ENCODE results near the gene MYB. TPM values are rescaled to one million over a fixed set of nuclear protein-coding genes. Genes with fewer than 3 reads are reported as not detected.
"Not testable (repeated sequence)": the region's sequence is repeated elsewhere in the genome, so short reads cannot be mapped to it uniquely, and the experiment has no call there.

The MYB gene
- total RNA-seq, 1 donor from 2014 or later = 1.7 TPM

- no peak for DNase-seq
Observed at GRCh38 chr6:135224037-135224647, 43.0 kb downstream of the MYB start.

GRCh38 chr6:135225911-135226310 lies 44.8 kb downstream of the MYB start:
- DNase-seq = no peak

GRCh38 chr6:135226537-135226936 lies 45.4 kb downstream of the MYB start:
- no peak for DNase-seq

DNA sequence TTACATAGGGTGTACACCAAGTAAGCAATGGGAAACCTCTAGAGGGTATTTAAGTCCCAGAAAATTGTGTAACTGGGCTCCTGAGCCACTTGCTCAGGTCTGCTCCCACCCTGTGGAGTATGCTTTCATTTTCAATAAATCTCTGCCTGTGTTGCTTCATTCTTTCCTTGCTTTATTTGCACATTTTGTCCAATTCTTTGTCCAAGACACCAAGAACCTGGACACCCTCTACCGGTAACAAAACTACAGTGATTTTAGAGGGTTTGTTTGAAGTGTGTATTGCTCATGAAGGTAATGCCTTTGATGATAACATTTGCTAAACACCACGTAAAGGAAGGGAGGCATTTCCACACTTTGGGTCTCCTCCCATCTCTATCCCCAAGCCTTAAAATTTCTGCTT lies 46.2 kb downstream of the MYB start:
- no peak for DNase-seq

GRCh38 chr6:135227758-135228157 lies 46.6 kb downstream of the MYB start:
- no peak for DNase-seq

DNA sequence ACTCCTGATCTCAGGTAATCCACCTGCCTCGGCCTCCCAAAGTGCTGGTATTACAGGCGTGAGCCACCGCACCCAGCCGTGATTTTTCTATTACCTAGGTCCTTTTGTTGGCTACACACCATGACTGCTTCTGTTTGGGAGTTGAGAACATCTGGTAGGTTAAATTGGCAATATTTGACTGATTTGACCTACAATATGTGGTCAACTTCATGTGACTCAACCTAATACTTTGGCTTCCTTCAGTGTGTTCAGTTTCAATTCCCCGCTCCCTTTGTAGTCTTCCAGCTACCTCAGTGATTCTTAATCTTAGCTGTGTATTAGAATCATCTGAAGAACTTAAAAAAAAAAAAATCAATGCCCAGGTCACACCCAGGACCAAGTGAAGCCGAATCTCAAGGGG lies 47.4 kb downstream of the MYB start:
- DNase-seq = no peak

- DNase-seq = no peak
Observed at GRCh38 chr6:135229996-135230395, 48.9 kb downstream of the MYB start.

DNA sequence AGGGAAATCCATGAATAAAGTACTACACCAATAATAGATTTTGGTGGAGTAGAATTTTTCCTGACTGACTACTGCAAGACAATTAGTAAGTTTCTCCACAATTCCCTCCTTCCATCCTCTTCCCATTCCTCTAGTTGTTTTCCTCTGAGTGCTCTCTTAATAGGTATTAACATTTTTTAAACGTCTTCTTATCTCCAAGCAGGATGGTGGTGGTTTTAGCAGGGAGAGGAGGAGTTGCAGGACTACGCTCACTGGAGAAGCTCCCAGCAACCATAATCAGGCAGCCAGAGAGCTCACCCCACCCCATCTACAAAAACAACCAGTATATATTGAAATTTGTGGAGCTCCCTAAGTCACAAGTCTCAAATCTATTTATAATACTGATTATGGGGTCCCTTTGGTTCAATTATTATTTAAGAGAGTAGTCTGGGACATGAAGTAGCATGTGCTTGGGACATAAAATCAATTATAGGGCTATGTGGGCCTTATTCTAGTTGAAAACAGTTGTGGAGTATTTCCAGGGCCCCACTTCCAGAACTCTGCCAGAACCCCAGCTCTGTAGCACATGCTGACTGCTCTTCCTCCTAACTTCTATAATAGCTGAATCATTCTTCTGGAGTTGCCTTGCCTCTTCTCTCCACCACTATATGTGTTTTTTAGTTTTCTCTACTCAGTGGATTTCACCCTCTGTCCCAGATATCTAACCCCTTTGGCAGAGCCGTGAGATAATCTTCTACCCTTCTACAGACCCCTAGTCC lies 49.8 kb downstream of the MYB start:
- no peak for DNase-seq

DNA sequence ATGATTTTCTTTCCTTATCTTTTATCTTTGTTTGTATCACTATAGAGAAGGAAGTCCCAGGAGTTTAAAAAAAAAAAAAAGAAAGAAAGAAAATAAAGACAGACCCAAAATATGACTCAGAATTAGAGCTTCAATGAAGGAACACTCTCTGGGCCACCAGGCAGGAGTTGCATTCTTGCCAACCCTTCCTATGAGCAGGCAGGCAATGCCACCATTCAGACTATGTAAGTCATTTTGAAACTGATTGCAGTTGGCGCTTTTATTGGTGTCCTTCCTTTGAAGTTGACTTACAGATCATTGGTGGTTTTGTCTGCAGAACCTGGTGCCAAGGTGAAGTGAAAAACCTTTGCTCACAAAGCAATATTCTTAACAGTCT lies 50.3 kb downstream of the MYB start:
- DNase-seq = no peak

- DNase-seq = no peak
Observed at GRCh38 chr6:135233686-135234491, 52.8 kb downstream of the MYB start.

- DNase-seq = no peak
Observed at GRCh38 chr6:135234492-135234780, 53.3 kb downstream of the MYB start.

GRCh38 chr6:135235716-135236115 lies 54.6 kb downstream of the MYB start:
- DNase-seq = no peak

DNA sequence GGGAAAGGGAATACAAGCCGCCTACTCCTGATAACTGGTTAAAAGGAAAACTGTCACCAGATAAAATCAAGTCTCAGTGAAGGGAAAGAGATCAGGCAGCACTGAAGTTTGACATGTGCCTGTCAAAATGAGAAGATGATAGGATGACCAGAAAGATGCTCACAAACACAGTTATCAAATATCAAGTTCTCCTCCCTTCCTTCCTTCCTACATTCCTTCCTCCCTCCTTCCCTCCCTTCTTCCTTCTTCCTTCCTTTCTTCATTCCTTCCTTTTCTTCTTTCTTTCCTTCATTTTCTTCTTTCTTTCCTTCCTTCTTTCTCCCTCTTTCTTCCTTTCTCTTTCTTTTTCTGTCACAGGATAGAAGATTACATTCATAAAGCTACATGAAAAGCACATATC lies 55.2 kb downstream of the MYB start:
- DNase-seq = no peak

DNA sequence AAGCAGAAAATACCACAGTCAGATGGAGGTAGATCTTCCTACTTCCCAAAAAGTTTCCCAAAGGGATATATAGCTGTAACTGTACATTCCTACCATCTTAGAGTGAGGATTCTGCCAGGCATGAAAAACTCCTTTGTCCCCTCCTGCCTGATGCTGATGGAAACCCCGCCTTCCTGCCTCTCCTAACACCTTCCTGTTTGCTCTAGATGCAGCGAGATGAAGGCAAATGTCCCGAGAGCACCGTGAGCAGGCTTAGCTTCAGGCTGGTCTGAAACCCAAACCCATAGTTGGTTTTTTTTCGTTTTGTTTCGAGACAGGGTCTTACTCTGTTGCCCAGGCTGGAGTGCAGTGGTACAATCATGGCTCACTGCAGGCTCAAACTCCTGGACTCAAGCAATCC lies 55.6 kb downstream of the MYB start:
- no peak for DNase-seq

DNA sequence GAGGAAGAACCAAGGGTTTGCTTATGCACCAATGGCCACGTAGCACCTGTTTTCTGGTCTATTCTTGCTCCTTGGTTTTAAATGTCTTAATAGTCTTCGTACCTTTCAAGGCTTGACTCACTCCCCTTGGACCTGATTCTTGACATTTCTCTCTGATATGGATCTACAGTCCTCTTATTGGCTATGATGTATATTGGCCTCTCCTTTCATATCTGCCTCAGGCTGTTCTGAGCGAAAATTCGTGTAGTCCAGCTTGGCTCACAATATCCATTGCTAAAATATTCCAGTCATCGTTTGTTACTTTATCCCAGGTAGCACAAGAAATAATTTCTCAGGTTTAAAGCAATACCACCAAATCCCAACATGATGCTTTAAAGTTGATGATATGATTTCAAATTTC lies 59.6 kb downstream of the MYB start:
- DNase-seq = no peak

DNA sequence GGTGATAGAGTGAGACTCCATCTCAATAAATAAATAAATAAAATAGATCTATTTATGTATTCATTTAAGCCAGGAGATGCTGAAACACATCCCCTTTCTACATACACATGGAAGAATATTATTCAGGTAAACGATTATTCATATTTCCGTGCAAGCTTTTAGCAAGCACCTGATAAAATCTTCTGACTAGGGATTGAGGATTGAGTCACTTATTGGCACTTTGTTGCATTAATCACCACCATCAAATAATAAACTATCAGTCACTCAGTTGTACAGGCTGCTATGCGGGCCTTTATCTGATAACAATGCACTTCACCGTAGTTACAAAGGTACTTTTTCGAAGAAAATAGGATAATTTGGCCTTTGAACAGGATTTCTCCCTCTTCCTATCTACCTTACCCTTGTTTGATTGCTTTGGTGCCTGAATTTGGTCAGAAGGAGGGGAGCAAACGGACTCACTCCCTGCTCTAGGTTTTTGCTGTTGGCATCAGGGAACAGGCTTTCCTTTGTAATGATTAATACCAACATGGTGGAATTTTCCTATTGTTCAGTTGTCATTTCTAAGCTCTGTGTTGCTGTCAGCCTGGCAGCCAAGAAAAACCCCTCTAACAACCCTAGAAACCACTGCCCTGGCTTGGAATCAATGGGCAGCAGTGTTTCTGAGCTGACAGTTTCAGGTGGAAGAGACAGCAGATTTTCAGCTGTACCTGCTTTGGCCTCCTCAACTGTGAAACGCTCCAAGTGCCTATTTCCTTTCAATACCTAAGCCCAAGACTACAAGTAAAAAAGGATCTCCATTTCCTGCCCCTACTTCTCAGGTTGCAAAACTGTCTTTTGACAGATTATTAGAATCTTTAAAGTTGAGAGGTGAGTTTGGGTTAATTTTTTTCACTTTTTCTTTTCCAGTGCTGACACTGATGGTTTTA lies 63.0 kb downstream of the MYB start:
- DNase-seq = no peak

GRCh38 chr6:135244805-135245204 lies 63.7 kb downstream of the MYB start:
- DNase-seq = no peak

DNA sequence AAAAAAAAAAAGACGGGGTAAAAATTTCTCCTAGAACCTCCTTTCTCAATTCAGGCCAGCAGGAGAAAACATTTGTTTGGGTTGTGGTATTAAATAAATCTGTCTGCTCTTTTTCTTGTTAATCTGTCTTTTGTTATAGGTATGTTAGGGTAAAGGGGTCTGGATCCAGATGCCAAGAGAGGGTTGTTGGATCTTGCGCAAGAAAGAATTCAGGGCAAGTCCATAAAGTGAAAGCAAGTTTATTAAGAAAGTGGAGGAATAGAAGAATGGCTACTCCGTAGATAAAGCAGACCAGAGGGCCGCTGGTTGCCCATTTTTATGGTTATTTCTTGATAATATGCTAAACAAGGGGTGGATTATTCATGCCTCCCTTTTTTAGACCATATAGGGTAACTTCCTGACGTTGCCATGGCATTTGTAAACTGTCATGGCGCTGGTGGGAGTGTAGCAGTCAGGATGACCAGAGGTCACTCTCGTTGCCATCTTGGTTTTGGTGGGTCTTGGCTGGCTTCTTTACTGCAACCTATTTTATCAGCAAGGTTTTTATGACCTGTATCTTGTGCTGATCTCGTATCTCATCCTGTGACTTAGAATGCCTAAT lies 65.4 kb downstream of the MYB start:
- DNase-seq = not testable (repeated sequence)

GRCh38 chr6:135250234-135250633 lies 69.1 kb downstream of the MYB start:
- DNase-seq = no peak

GRCh38 chr6:135250751-135251497 lies 69.8 kb downstream of the MYB start:
- no peak for DNase-seq

Data from occipital lobe (tissue), 2 donors.